GM19455 (cell line): ENCODE data around the gene ANKRD62.
A peak's percentile ranks its signal among the peaks of the same experiment; 100 is the strongest.

ENCODE experiments used
- ATAC-seq: cut with Tn5 transposase; IDR thresholded peaks from one replicate; pipeline ENCODE4 v1.9.1; 2021; ENCODE audit not compliant: unreplicated experiment

ANKRD62 gene

GRCh38 chr18:12093520-12094257 lies at the start of gene ANKRD62:
TSS of gene ANKRD62 (plus strand) at chr18:12093843. CDS start at chr18:12094018, 175 bp downstream.
- ATAC-seq = no peak

GRCh38 chr18:12044591-12044990 lies 49.1 kb upstream of the ANKRD62 start:
- no peak for ATAC-seq

GRCh38 chr18:12046046-12046750 lies 47.4 kb upstream of the ANKRD62 start:
- ATAC-seq = no peak

GRCh38 chr18:12046751-12047335 lies 46.8 kb upstream of the ANKRD62 start:
- ATAC-seq = no peak

- ATAC-seq = no peak
Measured at GRCh38 chr18:12048010-12048826, 45.4 kb upstream of the ANKRD62 start.

- ATAC-seq = no peak
Measured at GRCh38 chr18:12048827-12049175, 44.8 kb upstream of the ANKRD62 start.

- ATAC-seq = peak; percentile 89
Measured at GRCh38 chr18:12049978-12050811, 43.4 kb upstream of the ANKRD62 start.

GRCh38 chr18:12052866-12053265 lies 40.8 kb upstream of the ANKRD62 start:
- no peak for ATAC-seq

GRCh38 chr18:12053289-12053688 lies 40.4 kb upstream of the ANKRD62 start:
- peak; percentile 43 for ATAC-seq

GRCh38 chr18:12056034-12056883 lies 37.4 kb upstream of the ANKRD62 start:
- no peak for ATAC-seq

GRCh38 chr18:12056884-12057402 lies 36.7 kb upstream of the ANKRD62 start:
- ATAC-seq = no peak

- no peak for ATAC-seq
Measured at GRCh38 chr18:12057419-12058039, 36.1 kb upstream of the ANKRD62 start.

- no peak for ATAC-seq
Measured at GRCh38 chr18:12059334-12060181, 34.1 kb upstream of the ANKRD62 start.

- no peak for ATAC-seq
Measured at GRCh38 chr18:12060182-12060870, 33.3 kb upstream of the ANKRD62 start.

GRCh38 chr18:12061685-12062084 lies 32.0 kb upstream of the ANKRD62 start:
- ATAC-seq = no peak

GRCh38 chr18:12062974-12063373 lies 30.7 kb upstream of the ANKRD62 start:
- ATAC-seq = no peak

GRCh38 chr18:12064086-12064763 lies 29.4 kb upstream of the ANKRD62 start:
- ATAC-seq = no peak
